WTC11 (cell line): ENCODE results near the gene PKP3. TPM values are rescaled to one million over a fixed set of nuclear protein-coding genes. Genes with fewer than 3 reads are reported as not detected.

Source experiments
- ATAC-seq: fragments of 200-7000 bp; cut with Tn5 transposase; 2 replicates; pipeline ENCODE4 v1.10.0; 2021; ENCODE audit warnings: mild to moderate bottlenecking, moderate library complexity
- CTCF ChIA-PET: fragments of 300-600 bp; sonication (Branson Sonifier 250); formaldehyde crosslinking; loops from one replicate; lab custom pipeline; 2021; ENCODE audit warnings: antibody characterized with exemption; lab: Charles Lee
- POLR2A ChIA-PET: fragments of 350-600 bp; sonication (Branson Sonifier 250); formaldehyde crosslinking; loops from one replicate; lab custom pipeline; 2021; ENCODE audit warnings: antibody characterized with exemption; lab: Charles Lee
- DNase-seq: peaks from one replicate; pipeline ENCODE4 v3.0.0; 2021; ENCODE audit warnings: low spot score
- H3K27ac Mint-ChIP-seq: 2 replicates; pipeline ENCODE4 v1.8.0; 2021; ENCODE audit warnings: mixed read lengths
- H3K27me3 Mint-ChIP-seq: 2 replicates; pipeline ENCODE4 v1.8.0; 2021; ENCODE audit warnings: low read depth, mild to moderate bottlenecking, moderate library complexity, mixed read lengths
- H3K36me3 Mint-ChIP-seq: 2 replicates; pipeline ENCODE4 v1.8.0; 2021; ENCODE audit warnings: mixed read lengths
- H3K4me1 Mint-ChIP-seq: 2 replicates; pipeline ENCODE4 v1.8.0; 2022; ENCODE audit warnings: mixed read lengths
- H3K4me3 Mint-ChIP-seq: 2 replicates; pipeline ENCODE4 v1.8.0; 2021; ENCODE audit warnings: mild to moderate bottlenecking, moderate library complexity, mixed read lengths
- H3K9me3 Mint-ChIP-seq: 2 replicates; pipeline ENCODE4 v1.8.0; 2021; ENCODE audit warnings: mixed read lengths
- CREB1 ChIP-seq: sonication (generic); formaldehyde crosslinking; IDR thresholded peaks from 2 replicates; pipeline ENCODE4 v1.8.0; 2023; ENCODE audit warnings: mild to moderate bottlenecking, missing genetic modification reagents
- E2F4 ChIP-seq: sonication (generic); formaldehyde crosslinking; IDR thresholded peaks from 2 replicates; pipeline ENCODE4 v1.8.1; 2022; ENCODE audit warnings: low read depth, mild to moderate bottlenecking, moderate library complexity, missing genetic modification reagents, borderline replicate concordance
- EMX1 ChIP-seq: fragments of 250-450 bp; sonication (Bioruptor Pico); IDR thresholded peaks from 2 replicates; pipeline ENCODE4 v1.8.0; 2021; ENCODE audit warnings: mild to moderate bottlenecking
- ETV6 ChIP-seq: sonication (generic); formaldehyde crosslinking; IDR thresholded peaks from 2 replicates; pipeline ENCODE4 v1.8.1; 2022; ENCODE audit warnings: mild to moderate bottlenecking, missing genetic modification reagents
- MAX ChIP-seq: sonication (generic); formaldehyde crosslinking; IDR thresholded peaks from 2 replicates; pipeline ENCODE4 v1.8.0; 2022; ENCODE audit warnings: mild to moderate bottlenecking, missing genetic modification reagents
- NR1H2 ChIP-seq: sonication (generic); formaldehyde crosslinking; IDR thresholded peaks from 2 replicates; pipeline ENCODE4 v1.9.0; 2021; ENCODE audit warnings: mild to moderate bottlenecking, moderate library complexity, missing genetic modification reagents
- SMAD3 ChIP-seq: sonication (generic); formaldehyde crosslinking; IDR thresholded peaks from 2 replicates; pipeline ENCODE4 v1.8.0; 2022; ENCODE audit warnings: missing genetic modification reagents, mild to moderate bottlenecking, borderline replicate concordance
- TCF7 ChIP-seq: sonication (generic); formaldehyde crosslinking; IDR thresholded peaks from 2 replicates; pipeline ENCODE4 v1.8.0; 2022; ENCODE audit warnings: mild to moderate bottlenecking, low read depth, missing genetic modification reagents, moderate library complexity
- ZMAT4 ChIP-seq: fragments of 250-450 bp; sonication (Bioruptor Pico); IDR thresholded peaks from 2 replicates; pipeline ENCODE4 v1.9.0; 2021; ENCODE audit warnings: mild to moderate bottlenecking
- ZNF219 ChIP-seq: sonication (generic); formaldehyde crosslinking; IDR thresholded peaks from 2 replicates; pipeline ENCODE4 v1.8.0; 2023; ENCODE audit warnings: missing genetic modification reagents, mild to moderate bottlenecking, borderline replicate concordance
- ZNF263 ChIP-seq: sonication (generic); formaldehyde crosslinking; IDR thresholded peaks from 2 replicates; pipeline ENCODE4 v1.8.1; 2022; ENCODE audit warnings: low read depth, mild to moderate bottlenecking, moderate library complexity, missing genetic modification reagents
- ZNF671 ChIP-seq: fragments of 250-450 bp; sonication (Bioruptor Pico); IDR thresholded peaks from 2 replicates; pipeline ENCODE4 v1.8.0; 2021; ENCODE audit warnings: mild to moderate bottlenecking
- total RNA-seq: library from RNA; stranded (reverse); gene quantifications from 3 replicates; pipeline ENCODE4 v1.2.3, GENCODE V29; 2021
- TF ChIP-seq, protein P1 (sequence below): sonication (generic); formaldehyde crosslinking; IDR thresholded peaks from 2 replicates; pipeline ENCODE4 v1.8.1; 2023; ENCODE audit warnings: mild to moderate bottlenecking, missing genetic modification reagents, moderate library complexity
- TF ChIP-seq, protein P2 (sequence below): sonication (generic); formaldehyde crosslinking; IDR thresholded peaks from 2 replicates; pipeline ENCODE4 v1.8.1; 2023; ENCODE audit warnings: mild to moderate bottlenecking, missing genetic modification reagents, moderate library complexity
- TF ChIP-seq, protein P3 (sequence below): sonication (generic); formaldehyde crosslinking; IDR thresholded peaks from 2 replicates; pipeline ENCODE4 v1.8.0; 2023; ENCODE audit warnings: mild to moderate bottlenecking, missing genetic modification reagents
- TF ChIP-seq, protein P4 (sequence below): sonication (generic); formaldehyde crosslinking; IDR thresholded peaks from 2 replicates; pipeline ENCODE4 v1.8.1; 2023; ENCODE audit warnings: mild to moderate bottlenecking, missing genetic modification reagents, borderline replicate concordance
- TF ChIP-seq, protein P5 (sequence below): fragments of 250-450 bp; sonication (Bioruptor Pico); IDR thresholded peaks from 2 replicates; pipeline ENCODE4 v1.9.0; 2021; ENCODE audit warnings: mild to moderate bottlenecking

The PKP3 gene
- total RNA-seq, 1 experiment from 2014 or later, result 17.3 TPM

- no peak overlapping the region for H3K27ac Mint-ChIP-seq
- no peak overlapping the region for H3K4me3 Mint-ChIP-seq
- no peaks in the 10 kb centered on the region for H3K9me3 Mint-ChIP-seq
- H3K36me3 Mint-ChIP-seq, result no peaks in the 10 kb centered on the region
- TF ChIP-seq ZNF671 (CRISPR knock-in tag) (no peak), CREB1 (no peak), NR1H2 (CRISPR knock-in tag) (no peak), EMX1 (CRISPR knock-in tag) (no peak), ZMAT4 (no peak), E2F4 (no peak), ZNF263 (CRISPR knock-in tag) (no peak), ZNF219 (CRISPR knock-in tag) (no peak), SMAD3 (no peak), MAX (CRISPR knock-in tag) (no peak), ETV6 (no peak), TCF7 (CRISPR knock-in tag) (no peak)
- TF ChIP-seq, protein P1, sequence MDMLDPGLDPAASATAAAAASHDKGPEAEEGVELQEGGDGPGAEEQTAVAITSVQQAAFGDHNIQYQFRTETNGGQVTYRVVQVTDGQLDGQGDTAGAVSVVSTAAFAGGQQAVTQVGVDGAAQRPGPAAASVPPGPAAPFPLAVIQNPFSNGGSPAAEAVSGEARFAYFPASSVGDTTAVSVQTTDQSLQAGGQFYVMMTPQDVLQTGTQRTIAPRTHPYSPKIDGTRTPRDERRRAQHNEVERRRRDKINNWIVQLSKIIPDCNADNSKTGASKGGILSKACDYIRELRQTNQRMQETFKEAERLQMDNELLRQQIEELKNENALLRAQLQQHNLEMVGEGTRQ (CRISPR knock-in tag), result no peak
- TF ChIP-seq, protein P2, sequence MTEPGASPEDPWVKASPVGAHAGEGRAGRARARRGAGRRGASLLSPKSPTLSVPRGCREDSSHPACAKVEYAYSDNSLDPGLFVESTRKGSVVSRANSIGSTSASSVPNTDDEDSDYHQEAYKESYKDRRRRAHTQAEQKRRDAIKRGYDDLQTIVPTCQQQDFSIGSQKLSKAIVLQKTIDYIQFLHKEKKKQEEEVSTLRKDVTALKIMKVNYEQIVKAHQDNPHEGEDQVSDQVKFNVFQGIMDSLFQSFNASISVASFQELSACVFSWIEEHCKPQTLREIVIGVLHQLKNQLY (CRISPR knock-in tag), result no peak
- TF ChIP-seq, protein P3, sequence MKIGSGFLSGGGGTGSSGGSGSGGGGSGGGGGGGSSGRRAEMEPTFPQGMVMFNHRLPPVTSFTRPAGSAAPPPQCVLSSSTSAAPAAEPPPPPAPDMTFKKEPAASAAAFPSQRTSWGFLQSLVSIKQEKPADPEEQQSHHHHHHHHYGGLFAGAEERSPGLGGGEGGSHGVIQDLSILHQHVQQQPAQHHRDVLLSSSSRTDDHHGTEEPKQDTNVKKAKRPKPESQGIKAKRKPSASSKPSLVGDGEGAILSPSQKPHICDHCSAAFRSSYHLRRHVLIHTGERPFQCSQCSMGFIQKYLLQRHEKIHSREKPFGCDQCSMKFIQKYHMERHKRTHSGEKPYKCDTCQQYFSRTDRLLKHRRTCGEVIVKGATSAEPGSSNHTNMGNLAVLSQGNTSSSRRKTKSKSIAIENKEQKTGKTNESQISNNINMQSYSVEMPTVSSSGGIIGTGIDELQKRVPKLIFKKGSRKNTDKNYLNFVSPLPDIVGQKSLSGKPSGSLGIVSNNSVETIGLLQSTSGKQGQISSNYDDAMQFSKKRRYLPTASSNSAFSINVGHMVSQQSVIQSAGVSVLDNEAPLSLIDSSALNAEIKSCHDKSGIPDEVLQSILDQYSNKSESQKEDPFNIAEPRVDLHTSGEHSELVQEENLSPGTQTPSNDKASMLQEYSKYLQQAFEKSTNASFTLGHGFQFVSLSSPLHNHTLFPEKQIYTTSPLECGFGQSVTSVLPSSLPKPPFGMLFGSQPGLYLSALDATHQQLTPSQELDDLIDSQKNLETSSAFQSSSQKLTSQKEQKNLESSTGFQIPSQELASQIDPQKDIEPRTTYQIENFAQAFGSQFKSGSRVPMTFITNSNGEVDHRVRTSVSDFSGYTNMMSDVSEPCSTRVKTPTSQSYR (CRISPR knock-in tag), result no peak
- TF ChIP-seq, protein P4, sequence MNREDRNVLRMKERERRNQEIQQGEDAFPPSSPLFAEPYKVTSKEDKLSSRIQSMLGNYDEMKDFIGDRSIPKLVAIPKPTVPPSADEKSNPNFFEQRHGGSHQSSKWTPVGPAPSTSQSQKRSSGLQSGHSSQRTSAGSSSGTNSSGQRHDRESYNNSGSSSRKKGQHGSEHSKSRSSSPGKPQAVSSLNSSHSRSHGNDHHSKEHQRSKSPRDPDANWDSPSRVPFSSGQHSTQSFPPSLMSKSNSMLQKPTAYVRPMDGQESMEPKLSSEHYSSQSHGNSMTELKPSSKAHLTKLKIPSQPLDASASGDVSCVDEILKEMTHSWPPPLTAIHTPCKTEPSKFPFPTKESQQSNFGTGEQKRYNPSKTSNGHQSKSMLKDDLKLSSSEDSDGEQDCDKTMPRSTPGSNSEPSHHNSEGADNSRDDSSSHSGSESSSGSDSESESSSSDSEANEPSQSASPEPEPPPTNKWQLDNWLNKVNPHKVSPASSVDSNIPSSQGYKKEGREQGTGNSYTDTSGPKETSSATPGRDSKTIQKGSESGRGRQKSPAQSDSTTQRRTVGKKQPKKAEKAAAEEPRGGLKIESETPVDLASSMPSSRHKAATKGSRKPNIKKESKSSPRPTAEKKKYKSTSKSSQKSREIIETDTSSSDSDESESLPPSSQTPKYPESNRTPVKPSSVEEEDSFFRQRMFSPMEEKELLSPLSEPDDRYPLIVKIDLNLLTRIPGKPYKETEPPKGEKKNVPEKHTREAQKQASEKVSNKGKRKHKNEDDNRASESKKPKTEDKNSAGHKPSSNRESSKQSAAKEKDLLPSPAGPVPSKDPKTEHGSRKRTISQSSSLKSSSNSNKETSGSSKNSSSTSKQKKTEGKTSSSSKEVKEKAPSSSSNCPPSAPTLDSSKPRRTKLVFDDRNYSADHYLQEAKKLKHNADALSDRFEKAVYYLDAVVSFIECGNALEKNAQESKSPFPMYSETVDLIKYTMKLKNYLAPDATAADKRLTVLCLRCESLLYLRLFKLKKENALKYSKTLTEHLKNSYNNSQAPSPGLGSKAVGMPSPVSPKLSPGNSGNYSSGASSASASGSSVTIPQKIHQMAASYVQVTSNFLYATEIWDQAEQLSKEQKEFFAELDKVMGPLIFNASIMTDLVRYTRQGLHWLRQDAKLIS (CRISPR knock-in tag), result no peak
- TF ChIP-seq, protein P5, sequence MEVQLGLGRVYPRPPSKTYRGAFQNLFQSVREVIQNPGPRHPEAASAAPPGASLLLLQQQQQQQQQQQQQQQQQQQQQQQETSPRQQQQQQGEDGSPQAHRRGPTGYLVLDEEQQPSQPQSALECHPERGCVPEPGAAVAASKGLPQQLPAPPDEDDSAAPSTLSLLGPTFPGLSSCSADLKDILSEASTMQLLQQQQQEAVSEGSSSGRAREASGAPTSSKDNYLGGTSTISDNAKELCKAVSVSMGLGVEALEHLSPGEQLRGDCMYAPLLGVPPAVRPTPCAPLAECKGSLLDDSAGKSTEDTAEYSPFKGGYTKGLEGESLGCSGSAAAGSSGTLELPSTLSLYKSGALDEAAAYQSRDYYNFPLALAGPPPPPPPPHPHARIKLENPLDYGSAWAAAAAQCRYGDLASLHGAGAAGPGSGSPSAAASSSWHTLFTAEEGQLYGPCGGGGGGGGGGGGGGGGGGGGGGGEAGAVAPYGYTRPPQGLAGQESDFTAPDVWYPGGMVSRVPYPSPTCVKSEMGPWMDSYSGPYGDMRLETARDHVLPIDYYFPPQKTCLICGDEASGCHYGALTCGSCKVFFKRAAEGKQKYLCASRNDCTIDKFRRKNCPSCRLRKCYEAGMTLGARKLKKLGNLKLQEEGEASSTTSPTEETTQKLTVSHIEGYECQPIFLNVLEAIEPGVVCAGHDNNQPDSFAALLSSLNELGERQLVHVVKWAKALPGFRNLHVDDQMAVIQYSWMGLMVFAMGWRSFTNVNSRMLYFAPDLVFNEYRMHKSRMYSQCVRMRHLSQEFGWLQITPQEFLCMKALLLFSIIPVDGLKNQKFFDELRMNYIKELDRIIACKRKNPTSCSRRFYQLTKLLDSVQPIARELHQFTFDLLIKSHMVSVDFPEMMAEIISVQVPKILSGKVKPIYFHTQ (CRISPR knock-in tag), result no peak
- POLR2A ChIA-PET, result no interaction called here
- peaks cover 3% of the 10 kb centered on the region; the same call in 1 of the 2 replicates for H3K27me3 Mint-ChIP-seq
- H3K4me1 Mint-ChIP-seq, result peaks cover 7% of the 10 kb centered on the region
- CTCF ChIA-PET, result interaction anchor here (1.0 kb wide), 1 partner anchor 38 kb away, joined by 6 read pairs; no protein-coding TSS in a partner anchor
- no peak for ATAC-seq
- no peak for DNase-seq
Measured at GRCh38 chr11:442611-443081, 48.6 kb downstream of the PKP3 start.
